H9 (cell line): Measurements from ENCODE around the gene CFAP97D1. TPM values are rescaled to one million over a fixed set of nuclear protein-coding genes. Genes with fewer than 3 reads are reported as not detected.

Experiments
- DNase-seq: peaks from one replicate; pipeline ENCODE4 v3.0.0-alpha.2; 2017
- H2AFZ ChIP-seq: one replicate; pipeline ENCODE4 v1.6.1; 2013; ENCODE audit warnings: mild to moderate bottlenecking, low read length, control low read depth, moderate library complexity
- H2AK5ac ChIP-seq: 2 replicates; pipeline ENCODE4 v1.6.1; 2013; ENCODE audit warnings: low read length, control low read depth, mixed read lengths; ENCODE audit not compliant: insufficient read length
- H2BK120ac ChIP-seq: one replicate; pipeline ENCODE4 v1.6.1; 2013; ENCODE audit warnings: low read depth, mild to moderate bottlenecking, low read length, control low read depth, inconsistent platforms; ENCODE audit not compliant: poor library complexity, severe bottlenecking
- H2BK12ac ChIP-seq: 2 replicates; pipeline ENCODE4 v1.6.1; 2013; ENCODE audit warnings: low read length, control low read depth, mixed read lengths, low read depth; ENCODE audit not compliant: insufficient read length
- H2BK15ac ChIP-seq: 2 replicates; pipeline ENCODE4 v1.6.1; 2013; ENCODE audit warnings: low read depth, low read length, control low read depth
- H2BK20ac ChIP-seq: one replicate; pipeline ENCODE4 v1.6.1; 2013; ENCODE audit warnings: low read depth, mild to moderate bottlenecking, low read length, control low read depth, inconsistent platforms; ENCODE audit not compliant: poor library complexity, severe bottlenecking
- H2BK5ac ChIP-seq: 2 replicates; pipeline ENCODE4 v1.6.1; 2013; ENCODE audit warnings: low read length, control low read depth, mixed read lengths; ENCODE audit not compliant: insufficient read length
- H3K14ac ChIP-seq: 2 replicates; pipeline ENCODE4 v1.6.1; 2013; ENCODE audit warnings: low read length, control low read depth; ENCODE audit not compliant: insufficient read depth
- H3K18ac ChIP-seq: 2 replicates; pipeline ENCODE4 v1.6.1; 2013; ENCODE audit warnings: low read depth, mild to moderate bottlenecking, mixed read lengths, low read length, control low read depth; ENCODE audit not compliant: insufficient read length
- H3K23ac ChIP-seq: 2 replicates; pipeline ENCODE4 v1.6.1; 2013; ENCODE audit warnings: low read length, control low read depth, mixed read lengths, low read depth; ENCODE audit not compliant: insufficient read length
- H3K23me2 ChIP-seq: 2 replicates; pipeline ENCODE4 v1.6.1; 2013; ENCODE audit warnings: low read depth, mild to moderate bottlenecking, mixed read lengths, low read length, control low read depth; ENCODE audit not compliant: insufficient read length, poor library complexity, severe bottlenecking
- H3K27ac ChIP-seq: 2 replicates; pipeline ENCODE4 v1.5.1; 2013; ENCODE audit warnings: low read length, control low read depth, mixed read lengths, low read depth; ENCODE audit not compliant: insufficient read length
- H3K27me3 ChIP-seq: 2 replicates; pipeline ENCODE4 v1.6.1; 2013; ENCODE audit warnings: low read length, control low read depth, inconsistent platforms; ENCODE audit not compliant: insufficient read depth
- H3K4ac ChIP-seq: 2 replicates; pipeline ENCODE4 v1.6.1; 2013; ENCODE audit warnings: low read depth, mild to moderate bottlenecking, control low read depth, inconsistent platforms, low read length, moderate library complexity
- H3K4me1 ChIP-seq: 2 replicates; pipeline ENCODE4 v1.6.1; 2013; ENCODE audit warnings: low read length, control low read depth, inconsistent platforms; ENCODE audit not compliant: insufficient read depth
- H3K4me2 ChIP-seq: 2 replicates; pipeline ENCODE4 v1.6.1; 2013; ENCODE audit warnings: low read length, control low read depth, mixed read lengths; ENCODE audit not compliant: insufficient read length, insufficient read depth
- H3K56ac ChIP-seq: 2 replicates; pipeline ENCODE4 v1.6.1; 2013; ENCODE audit warnings: low read depth, mild to moderate bottlenecking, mixed read lengths, low read length, control low read depth; ENCODE audit not compliant: insufficient read length
- H3K79me1 ChIP-seq: 2 replicates; pipeline ENCODE4 v1.6.1; 2013; ENCODE audit warnings: low read depth, mild to moderate bottlenecking, moderate library complexity, low read length, control low read depth, inconsistent platforms; ENCODE audit not compliant: insufficient read depth, poor library complexity, severe bottlenecking
- H3K79me2 ChIP-seq: 2 replicates; pipeline ENCODE4 v1.6.1; 2013; ENCODE audit warnings: low read length, control low read depth, inconsistent platforms; ENCODE audit not compliant: insufficient read depth
- H3K9ac ChIP-seq: 2 replicates; pipeline ENCODE4 v1.6.1; 2013; ENCODE audit warnings: low read length, control low read depth, mixed read lengths; ENCODE audit not compliant: insufficient read length; ENCODE audit errors: extremely low read depth
- H3K9me3 ChIP-seq: one replicate; pipeline ENCODE4 v1.6.1; 2013; ENCODE audit warnings: low read depth, low read length, inconsistent platforms; ENCODE audit not compliant: control insufficient read depth
- H3T11ph ChIP-seq: one replicate; pipeline ENCODE4 v1.6.1; 2013; ENCODE audit warnings: mild to moderate bottlenecking, low read length, control low read depth, inconsistent platforms
- H4K20me1 ChIP-seq: one replicate; pipeline ENCODE4 v1.6.1; 2013; ENCODE audit not compliant: control insufficient read depth, insufficient read length, insufficient read depth
- H4K5ac ChIP-seq: 2 replicates; pipeline ENCODE4 v1.6.1; 2013; ENCODE audit warnings: low read depth, mild to moderate bottlenecking, mixed read lengths, low read length, control low read depth; ENCODE audit not compliant: insufficient read length
- H4K8ac ChIP-seq: replicated peaks from 2 replicates; pipeline ENCODE4 v1.6.1; 2013; ENCODE audit warnings: low read length, control low read depth, mixed read lengths, low read depth; ENCODE audit not compliant: insufficient read length
- H4K91ac ChIP-seq: 2 replicates; pipeline ENCODE4 v1.6.1; 2013; ENCODE audit warnings: low read depth, mild to moderate bottlenecking, moderate library complexity, mixed read lengths, low read length, control low read depth; ENCODE audit not compliant: insufficient read length
- H3K27ac Mint-ChIP-seq, 3 experiments: 2 replicates in 2 of 3; 3 replicates in 1 of 3; pipeline ENCODE4 v1.8.0; 2020 to 2021; ENCODE audit warnings: mixed read lengths in 3 of 3, mild to moderate bottlenecking in 1 of 3, moderate library complexity in 1 of 3
- H3K27me3 Mint-ChIP-seq: 2 replicates; pipeline ENCODE4 v1.8.0; 2021; ENCODE audit warnings: low read depth, mild to moderate bottlenecking, moderate library complexity, mixed read lengths
- H3K36me3 Mint-ChIP-seq, 3 experiments: 2 replicates in 2 of 3; 3 replicates in 1 of 3; pipeline ENCODE4 v1.8.0; 2020 to 2021; ENCODE audit warnings: low read depth in 3 of 3, mixed read lengths in 3 of 3; ENCODE audit not compliant: insufficient read depth in 1 of 3
- H3K4me1 Mint-ChIP-seq, 2 experiments: 2 replicates each; pipeline ENCODE4 v1.8.0; 2020; ENCODE audit warnings: mixed read lengths in 2 of 2
- H3K4me3 Mint-ChIP-seq, 2 experiments: 2 replicates in 1 of 2; 3 replicates in 1 of 2; pipeline ENCODE4 v1.8.0; 2020 to 2021; ENCODE audit warnings: mild to moderate bottlenecking in 2 of 2, mixed read lengths in 2 of 2, moderate library complexity in 1 of 2
- H3K9me3 Mint-ChIP-seq, 2 experiments: 2 replicates in 1 of 2; 3 replicates in 1 of 2; pipeline ENCODE4 v1.8.0; 2020; ENCODE audit warnings: mild to moderate bottlenecking in 2 of 2, mixed read lengths in 2 of 2, moderate library complexity in 1 of 2
- CTCF ChIP-seq: fragments of 200-600 bp; sonication (generic); conservative IDR thresholded peaks from 3 replicates; pipeline ENCODE4 v1.8.0; 2021; ENCODE audit warnings: antibody characterized with exemption, mild to moderate bottlenecking
- WGBS: extraction: QIAGEN DNeasy Blood & Tissue Kit; methylation state at CpG from one replicate; pipeline ENCODE4 v1.1.7; 2013; ENCODE audit warnings: missing lambda C conversion rate, low lambda C conversion rate, mixed read lengths; ENCODE audit not compliant: insufficient read length; ENCODE audit errors: extremely low coverage; 5-methylcytosine and 5-hydroxymethylcytosine counted together
- total RNA-seq: library from RNA; stranded (reverse); gene quantifications from 2 replicates; pipeline ENCODE4 v1.2.1, GENCODE V29; 2021

CFAP97D1 gene
- total RNA-seq, 1 experiment from 2014 or later: not detected

DNA sequence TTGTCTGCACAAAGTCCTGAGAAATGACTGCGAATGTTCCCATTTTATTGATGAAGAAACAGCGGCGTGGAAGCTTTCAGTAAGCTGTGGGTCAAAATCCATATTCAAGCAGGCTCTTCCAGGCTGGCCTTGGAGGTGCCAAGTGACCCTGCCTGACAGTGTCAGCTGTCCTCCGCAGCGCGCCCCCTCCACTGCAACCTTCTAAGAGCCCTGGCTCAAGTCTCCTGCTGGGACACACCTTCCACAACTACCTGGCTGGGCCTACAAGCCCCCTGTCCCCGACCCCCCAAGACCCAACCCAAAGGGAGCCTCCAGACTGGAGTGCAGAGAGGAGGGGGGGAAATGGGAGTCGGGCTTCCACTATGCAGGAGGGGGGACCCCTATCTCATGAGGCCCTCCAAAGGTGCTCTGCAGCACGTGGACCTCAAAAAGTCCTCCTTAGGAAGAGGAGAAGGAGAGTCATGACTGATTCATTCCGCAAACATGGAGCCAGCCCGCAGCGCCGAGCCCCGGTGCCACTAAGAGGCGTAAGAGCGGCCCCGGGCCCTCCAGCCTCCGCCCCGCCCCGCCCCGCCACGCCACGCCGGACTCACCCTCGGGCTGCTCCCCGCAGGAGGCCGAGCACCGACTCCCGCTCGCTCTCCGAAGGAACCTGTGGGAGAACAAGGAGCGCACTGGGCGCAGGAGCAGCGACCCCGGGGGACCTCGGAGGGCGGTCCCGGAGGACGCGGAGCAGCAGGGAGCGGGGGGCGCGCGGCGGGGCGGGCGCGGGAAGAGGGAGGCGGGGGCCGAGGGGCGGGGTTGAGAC, 52.1 kb downstream of the CFAP97D1 start:
- no peak overlapping the region for H3K18ac ChIP-seq
- no peaks in the 10 kb centered on the region for H3K79me2 ChIP-seq
- peaks cover 4% of the 10 kb centered on the region for H3K23me2 ChIP-seq
- H3K56ac ChIP-seq: no peak overlapping the region
- H3K27me3 ChIP-seq: peaks cover 6% of the 10 kb centered on the region; the same call in 1 of the 2 replicates
- peaks cover 11 to 14% of the 10 kb centered on the region in 2 experiments for H3K9me3 Mint-ChIP-seq
- no peak overlapping the region for H4K91ac ChIP-seq
- H3K27me3 Mint-ChIP-seq: peaks cover 48% of the 10 kb centered on the region
- DNase-seq: no peak
- no peak overlapping the region for H2BK20ac ChIP-seq
- H3K4me1 Mint-ChIP-seq: peaks cover 16 to 23% of the 10 kb centered on the region in 2 experiments
- peak overlapping the region; percentile 37 for H3K4me2 ChIP-seq
- no peak overlapping the region for H2BK5ac ChIP-seq
- TF ChIP-seq CTCF: no peak
- no peak overlapping the region for H3K27ac ChIP-seq
- no peak overlapping the region for H4K8ac ChIP-seq
- no CpG with 5 or more reads among the region's 51 CpGs for WGBS
- H3K9ac ChIP-seq: no peak overlapping the region
- no peak overlapping the region for H2BK120ac ChIP-seq
- no peak overlapping the region for H2BK12ac ChIP-seq
- H3K9me3 ChIP-seq: no peaks in the 10 kb centered on the region
- H3K27ac Mint-ChIP-seq: no peak overlapping the region
- H3T11ph ChIP-seq: no peak overlapping the region
- H3K36me3 Mint-ChIP-seq: peaks cover 8 to 29% (median 12%) of the 10 kb centered on the region in 3 experiments
- no peak overlapping the region for H3K23ac ChIP-seq
- no peaks in the 10 kb centered on the region for H4K20me1 ChIP-seq
- no peaks in the 10 kb centered on the region for H3K4me1 ChIP-seq
- H3K79me1 ChIP-seq: no peaks in the 10 kb centered on the region
- H3K4me3 Mint-ChIP-seq: peak overlapping the region; percentile 74 to 88
- no peak overlapping the region for H2AFZ ChIP-seq
- no peak overlapping the region for H3K4ac ChIP-seq
- H3K14ac ChIP-seq: no peak overlapping the region
- no peak overlapping the region for H2BK15ac ChIP-seq
- H4K5ac ChIP-seq: no peak overlapping the region
- no peak overlapping the region for H2AK5ac ChIP-seq
